Fibroblast of mammary gland (primary cell): ENCODE measurements around the gene FAR2.
"Not testable (repeated sequence)": the region's sequence is repeated elsewhere in the genome, so short reads cannot be mapped to it uniquely, and the experiment has no call there.

Source experiments
- DNase-seq: peaks from one replicate; pipeline ENCODE4 v3.0.0-alpha.2; 2010; ENCODE audit warnings: low read depth
- H3K4me3 ChIP-seq: 2 replicates; pipeline ENCODE4 v1.5.1; 2011; ENCODE audit warnings: low read depth, mild to moderate bottlenecking, low read length, moderate library complexity; ENCODE audit not compliant: control insufficient read depth
- CTCF ChIP-seq: conservative IDR thresholded peaks from 2 replicates; pipeline ENCODE4 v1.5.1; 2011; ENCODE audit warnings: low read depth, low read length, inconsistent platforms; ENCODE audit not compliant: control insufficient read depth, insufficient read depth

Gene FAR2

GRCh38 chr12:29163146-29163545, 14.1 kb downstream of the FAR2 start:
- no peak for TF ChIP-seq CTCF
- no peak for DNase-seq
- H3K4me3 ChIP-seq = no peak overlapping the region

- no peak for TF ChIP-seq CTCF
- no peak overlapping the region for H3K4me3 ChIP-seq
- DNase-seq = peak; percentile 80
These were observed 15.7 kb downstream of the FAR2 start for GRCh38 chr12:29164477-29165393.

- H3K4me3 ChIP-seq = no peak overlapping the region
- no peak for DNase-seq
- no peak for TF ChIP-seq CTCF
These were observed 18.4 kb downstream of the FAR2 start for GRCh38 chr12:29167445-29167844.

GRCh38 chr12:29167988-29168387, 18.9 kb downstream of the FAR2 start:
- no peak overlapping the region for H3K4me3 ChIP-seq
- TF ChIP-seq CTCF = no peak
- no peak for DNase-seq

- not testable (repeated sequence) for H3K4me3 ChIP-seq, DNase-seq
These were observed 20.9 kb downstream of the FAR2 start for GRCh38 chr12:29169978-29170377.

GRCh38 chr12:29170478-29171084, 21.5 kb downstream of the FAR2 start:
- not testable (repeated sequence) for H3K4me3 ChIP-seq, DNase-seq

- DNase-seq = no peak
- H3K4me3 ChIP-seq = no peak overlapping the region
- no peak for TF ChIP-seq CTCF
These were observed 22.6 kb downstream of the FAR2 start for GRCh38 chr12:29171421-29172258.
